SK-N-DZ (cell line): Measurements from ENCODE around the gene PAFAH1B1.

Experiments used
- DNase-seq: peaks from one replicate; pipeline ENCODE4 v3.0.0-alpha.2; 2015; ENCODE audit warnings: low spot score
- small RNA-seq, 2 experiments: library from RNA; depleted of rRNA; stranded (forward); fragments of <200 nt; gene quantifications; one replicate each; pipeline ENCODE3, GENCODE V24; 2014

The PAFAH1B1 gene

GRCh38 chr17:2719861-2720260, 126.4 kb downstream of the PAFAH1B1 start:
- no peak for DNase-seq

GRCh38 chr17:2721603-2722002, 128.1 kb downstream of the PAFAH1B1 start:
- DNase-seq, result no peak

DNA sequence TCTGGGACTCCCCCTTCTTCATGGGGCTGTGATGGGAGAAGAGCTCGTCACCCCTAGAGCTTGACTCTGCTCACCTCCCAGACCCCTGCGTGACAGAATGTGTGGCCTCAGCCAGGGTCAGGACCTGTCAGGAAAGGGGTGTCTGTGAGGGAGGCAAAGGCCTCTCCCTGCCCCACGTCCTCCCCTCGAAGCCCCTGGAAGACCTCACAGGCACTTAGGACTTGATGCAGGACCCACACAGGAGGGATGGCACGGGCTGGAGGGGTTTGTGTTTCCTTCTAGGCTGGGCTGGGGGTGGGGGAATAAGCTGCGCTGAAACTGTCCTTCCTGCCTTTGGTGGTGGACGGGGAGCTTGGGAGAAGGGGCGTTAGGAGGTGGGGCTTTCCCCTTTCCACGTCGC, 129.2 kb downstream of the PAFAH1B1 start:
- DNase-seq, result no peak

DNA sequence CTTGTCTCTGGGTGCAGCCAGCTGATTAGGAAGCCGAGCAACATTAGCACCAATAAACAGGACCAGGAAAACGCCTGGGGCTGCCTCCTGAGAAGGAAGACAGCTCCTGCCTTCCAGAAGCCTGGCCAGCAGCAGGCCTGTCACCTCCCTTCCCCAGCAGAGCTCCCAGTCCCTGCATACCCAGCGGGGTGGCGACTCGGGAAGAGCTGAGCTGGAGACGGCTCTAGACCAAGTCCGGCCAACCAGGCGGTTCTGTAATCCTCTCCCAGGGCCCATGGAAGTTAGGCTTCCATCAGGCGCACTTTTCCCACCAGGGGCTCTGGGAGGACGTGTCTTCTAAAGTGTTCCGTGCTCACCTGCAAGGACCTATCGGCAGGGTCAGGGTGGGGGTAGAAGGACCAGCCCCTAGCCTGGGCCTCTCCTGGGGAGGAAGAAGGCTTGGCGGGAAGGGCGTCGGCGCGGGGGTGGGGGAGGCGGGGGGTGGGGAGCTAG, 130.1 kb downstream of the PAFAH1B1 start:
- no peak for DNase-seq

- no peak for DNase-seq
Measured at GRCh38 chr17:2723997-2724783, 130.7 kb downstream of the PAFAH1B1 start.

DNA sequence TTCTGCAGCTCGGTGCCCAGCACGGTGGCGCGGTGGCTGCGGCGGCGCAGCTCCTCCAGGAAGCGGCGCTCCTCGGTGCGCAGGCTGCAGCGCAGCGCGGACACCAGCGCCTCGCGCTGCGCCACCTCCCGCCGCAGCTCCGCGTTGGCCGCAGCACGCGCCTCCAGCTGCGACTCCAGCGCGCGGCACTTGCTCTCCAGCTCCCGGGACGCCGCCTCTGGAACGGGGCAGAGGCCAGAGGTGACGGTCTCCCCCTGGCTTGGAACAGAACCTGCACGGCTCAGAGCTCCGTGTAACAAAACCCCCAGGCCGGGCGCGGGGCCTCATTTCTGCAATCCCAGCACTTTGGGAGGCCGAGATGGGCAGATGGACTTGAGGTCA, 131.3 kb downstream of the PAFAH1B1 start:
- no peak for DNase-seq

DNA sequence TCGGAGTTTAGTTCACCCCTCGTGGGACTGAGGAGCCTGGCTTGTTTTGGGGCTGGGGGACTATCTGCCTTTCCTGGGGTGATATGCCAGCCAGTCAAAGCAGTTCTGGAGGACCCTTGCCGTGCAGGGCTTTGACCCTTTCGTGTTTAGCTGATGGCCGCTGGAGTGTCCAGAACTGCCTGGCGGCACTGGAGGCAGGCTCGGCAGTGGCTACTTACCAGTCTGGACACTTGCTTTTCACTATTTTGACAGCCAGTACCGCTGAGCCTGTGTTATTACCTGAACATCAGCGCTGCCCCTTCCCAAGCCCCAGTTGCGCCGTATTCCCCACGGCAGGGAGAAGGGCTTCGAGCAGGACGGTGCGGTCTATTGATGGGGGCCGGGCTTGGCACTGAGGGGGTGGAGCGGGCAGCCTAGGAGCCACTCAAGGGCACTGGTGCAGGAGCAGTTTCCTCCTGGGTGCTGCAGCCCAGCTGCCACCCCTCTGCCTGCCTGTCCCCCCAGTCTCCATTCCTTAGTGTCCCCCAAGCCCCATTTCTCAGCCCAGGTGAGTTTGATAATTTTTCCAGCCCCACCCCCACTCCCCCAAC, 137.4 kb downstream of the PAFAH1B1 start:
- DNase-seq, result no peak

DNA sequence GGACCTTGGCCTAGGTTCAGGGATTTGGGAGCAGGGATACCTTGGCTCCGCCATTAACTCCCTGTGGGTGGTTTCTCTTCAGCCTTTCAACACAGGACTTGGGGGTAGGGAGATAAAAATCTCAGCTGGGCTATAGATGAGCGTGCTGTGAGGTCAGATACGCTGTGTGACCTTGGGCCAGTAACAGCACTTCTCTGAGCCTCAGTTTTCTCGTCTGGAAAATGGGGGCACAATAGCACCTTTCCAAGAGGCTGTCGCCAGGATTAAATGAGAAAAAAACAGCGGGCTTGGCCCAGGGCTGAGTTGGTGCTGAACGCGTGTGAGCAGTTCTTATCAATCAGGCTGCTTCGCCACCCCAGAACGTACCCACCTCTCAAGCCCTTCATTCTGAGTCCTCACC, 138.4 kb downstream of the PAFAH1B1 start:
- no peak for DNase-seq

GRCh38 chr17:2734939-2735338, 141.5 kb downstream of the PAFAH1B1 start:
- no peak for DNase-seq

Small RNAs within 50 kb of the gene (small RNA-seq; reads per million reads assigned to genes)
- gene MIR6776 (0 reads per million in 2 experiments), gene RN7SL608P (0 to 0.58 reads per million in 2 experiments)
